Adrenal gland (tissue), 12 donors: ENCODE data around the gene YWHAQ. TPM values are rescaled to one million over a fixed set of nuclear protein-coding genes. Genes with fewer than 3 reads are reported as not detected.

ENCODE experiments used
- DNase-seq, 7 donors: peaks; one replicate each; pipeline ENCODE4 v3.0.0-alpha.2; 2019 to 2020
- H3K27ac ChIP-seq, 5 donors: fragments of 200-600 bp; sonication (generic) in 4 of 5; 1 replicate in 3 of 5; 2 replicates in 2 of 5; pipeline versions ENCODE4 v1.5.1 to v1.8.0; 2016 to 2020; ENCODE audit warnings: mild to moderate bottlenecking in 1 of 5
- H3K27me3 ChIP-seq: fragments of 200-600 bp; 2 replicates; pipeline ENCODE4 v1.8.0; 2021
- H3K36me3 ChIP-seq, 2 donors: fragments of 200-600 bp; replicated peaks in 1 of 2; 1 replicate in 1 of 2; 2 replicates in 1 of 2; pipeline versions ENCODE4 v1.5.1 to v1.8.0; 2018 to 2022
- H3K4me1 ChIP-seq, 2 donors: fragments of 200-600 bp; replicated peaks in 1 of 2; 1 replicate in 1 of 2; 2 replicates in 1 of 2; pipeline versions ENCODE4 v1.5.1 to v1.8.0; 2018 to 2021
- H3K4me3 ChIP-seq, 4 donors: fragments of 200-600 bp; sonication (generic) in 3 of 4; one replicate each; pipeline ENCODE4 v1.5.1; 2016 to 2018
- H3K9me3 ChIP-seq, 3 donors: fragments of 200-600 bp; sonication (generic) in 1 of 3; replicated peaks in 1 of 3; 1 replicate in 2 of 3; 2 replicates in 1 of 3; pipeline versions ENCODE4 v1.5.1 to v1.8.0; 2016 to 2021
- CTCF ChIP-seq, 6 experiments: fragments of 450-650 bp in 4 of 6; fragments of 200-600 bp in 2 of 6; sonication (generic) in 1 of 6; IDR thresholded peaks; 1 replicate in 5 of 6; 2 replicates in 1 of 6; pipeline versions ENCODE4 v1.5.1 to v1.8.0; 2016 to 2021; ENCODE audit warnings: antibody characterized with exemption in 6 of 6, mild to moderate bottlenecking in 2 of 6, moderate library complexity in 1 of 6
- POLR2A ChIP-seq, 2 donors: fragments of 450-650 bp; IDR thresholded peaks; one replicate each; pipeline ENCODE4 v1.6.1; 2017; ENCODE audit warnings: antibody characterized with exemption in 2 of 2, mild to moderate bottlenecking in 2 of 2, moderate library complexity in 1 of 2
- WGBS, 4 donors: extraction: QIAGEN DNeasy Blood & Tissue Kit in 2 of 4; methylation state at CpG; one replicate each; pipeline versions ENCODE4 v1.1.5 to v1.1.7; 2013 to 2017; 5-methylcytosine and 5-hydroxymethylcytosine counted together
- intact Hi-C, 2 donors: fragments of 100-400 bp; cut with DNase I; formaldehyde crosslinking; loops; one replicate each; pipeline versions ENCODE4 v1.14.1 to v1.15.0; 2022 to 2023
- polyA plus RNA-seq, 3 donors: library from polyadenylated mRNA; stranded (reverse); fragments of 200-250 nt in 2 of 3; fragments of 350-450 nt in 1 of 3; fragmentation: Illumina TruSeq in 1 of 3; extraction: RNeasy Lipid Tissue Mini Kit (QIAGEN cat#74804) in 1 of 3; gene quantifications; one replicate each; pipeline ENCODE4 v1.2.3, GENCODE V29; 2013 to 2014
- total RNA-seq, 9 donors: library from RNA; depleted of rRNA in 4 of 9; stranded (reverse); fragments of >200 nt in 4 of 9; fragments of 120-200 nt in 1 of 9; fragmentation: NEBNext Ultra II Directional in 1 of 9; extraction: Animal tissue kit (Norgen Biotek cat#: 25700) in 1 of 9; gene quantifications; one replicate each; pipeline versions ENCODE4 v1.1.0 to v1.2.4, GENCODE V29; 2013 to 2023
- donor health status: healthy with polysubstance abuse.
- donor health status: Bipolar disorder and iron deficiency.
- donor health status: DM: yes; HTN: yes; CAD: no.
- donor health status: DM: no; HTN: no; CAD: no.
- donor health status: DM: no; HTN: no; CAD: no.
- donor health status: DM: yes; HTN: yes; CAD: no.

YWHAQ gene
- total and polyA plus RNA-seq, 12 donors: 74.1 to 477 (median 241) TPM

- Histone ChIP-seq H3K4me3 (no peak overlapping the region), H3K9me3 (no peaks in the 10 kb centered on the region), H3K4me1 (peaks cover 13 to 14% of the 10 kb centered on the region in 2 donors), H3K36me3 (no peaks in the 10 kb centered on the region), H3K27me3 (no peaks in the 10 kb centered on the region), H3K27ac (no peak overlapping the region)
- DNase-seq: no peak
- intact Hi-C loops: no loop called here
- TF ChIP-seq POLR2A (IDR thresholded peaks at IDR 0.05) (no peak), CTCF (IDR thresholded peaks at IDR 0.05) (no peak)
- 72 to 86% (median 78%) methylated on average over 3 of the region's 3 CpGs for WGBS, 4 donors
Measured at GRCh38 chr2:9634133-9634532, 3.3 kb upstream of the YWHAQ start.

- Histone ChIP-seq H3K36me3 (peaks cover 0 to 6% of the 10 kb centered on the region in 2 donors), H3K4me3 (no peak overlapping the region), H3K27ac (no peak overlapping the region), H3K9me3 (no peaks in the 10 kb centered on the region), H3K27me3 (no peaks in the 10 kb centered on the region), H3K4me1 (peaks cover 12 to 26% of the 10 kb centered on the region in 2 donors)
- 82 to 86% (median 84%) methylated on average over 13 of the region's 13 CpGs for WGBS, 4 donors
- TF ChIP-seq POLR2A (IDR thresholded peaks at IDR 0.05) (no peak), CTCF (IDR thresholded peaks at IDR 0.05) (no peak)
- DNase-seq: no peak
- intact Hi-C loops: no loop called here
Measured at GRCh38 chr2:9631878-9632700, 1.3 kb upstream of the YWHAQ start.

- Histone ChIP-seq H3K36me3 (peaks cover 0 to 7% of the 10 kb centered on the region in 2 donors), H3K4me3 (peak overlapping the region in 1 of 4 donors; percentile 72), H3K4me1 (peaks cover 12 to 32% of the 10 kb centered on the region in 2 donors), H3K9me3 (no peaks in the 10 kb centered on the region), H3K27ac (peak overlapping the region in 3 of 5 donors; percentile 22 to 94 (median 69)), H3K27me3 (no peaks in the 10 kb centered on the region)
- TF ChIP-seq POLR2A (IDR thresholded peaks at IDR 0.05) (no peak), CTCF (IDR thresholded peaks at IDR 0.05) (no peak)
- intact Hi-C loops: no loop called here
- WGBS, 4 donors: 21 to 29% (median 28%) methylated on average over 4 of the region's 4 CpGs
- no peak for DNase-seq
Measured at GRCh38 chr2:9631553-9631819, 689 bp upstream of the YWHAQ start.

- WGBS, 4 donors: 0 to 1% (median 0%) methylated on average over 2 to 67 of the region's 67 CpGs; no CpG with 5 or more reads in 1 of the 4 donors
- H3K9me3 ChIP-seq: no peaks in the 10 kb centered on the region
- no peaks in the 10 kb centered on the region for H3K27me3 ChIP-seq
- no peak for TF ChIP-seq POLR2A (IDR thresholded peaks at IDR 0.05)
- no peak for TF ChIP-seq CTCF (IDR thresholded peaks at IDR 0.05)
- intact Hi-C loops: no loop called here
- peak overlapping the region; percentile 79 to 98 (median 94) for H3K27ac ChIP-seq
- H3K4me1 ChIP-seq: peaks cover 17 to 41% of the 10 kb centered on the region in 2 donors
- peaks cover 0 to 10% of the 10 kb centered on the region in 2 donors for H3K36me3 ChIP-seq
- H3K4me3 ChIP-seq: peak overlapping the region; percentile 30 to 90 (median 58)
- peak; percentile 68 to 84 (median 77) for DNase-seq
Measured at GRCh38 chr2:9630117-9630735, 571 bp downstream of the YWHAQ start.
